GM18867 (cell line): ENCODE measurements around the gene HELZ2.
"Not testable (repeated sequence)": the region's sequence is repeated elsewhere in the genome, so short reads cannot be mapped to it uniquely, and the experiment has no call there.

Source experiments
- ATAC-seq: cut with Tn5 transposase; IDR thresholded peaks from one replicate; pipeline ENCODE4 v1.9.1; 2021; ENCODE audit warnings: mild to moderate bottlenecking, moderate library complexity; ENCODE audit not compliant: unreplicated experiment

The HELZ2 gene

GRCh38 chr20:63565699-63566335 is 8.2 kb downstream of the HELZ2 start:
- no peak for ATAC-seq

- no peak for ATAC-seq
Observed at GRCh38 chr20:63565021-63565698, 8.9 kb downstream of the HELZ2 start.

GRCh38 chr20:63564036-63564810 is 9.8 kb downstream of the HELZ2 start:
- no peak for ATAC-seq

GRCh38 chr20:63563225-63563935 is 10.7 kb downstream of the HELZ2 start:
- ATAC-seq, result no peak

GRCh38 chr20:63562461-63563224 is 11.4 kb downstream of the HELZ2 start:
- peak; percentile 33 for ATAC-seq

GRCh38 chr20:63561624-63562396 is 12.2 kb downstream of the HELZ2 start:
- no peak for ATAC-seq

- ATAC-seq, result no peak
Observed at GRCh38 chr20:63560856-63561609, 13.0 kb downstream of the HELZ2 start.

GRCh38 chr20:63560333-63560805 is 13.7 kb downstream of the HELZ2 start:
- ATAC-seq, result no peak

- ATAC-seq, result not testable (repeated sequence)
Observed at GRCh38 chr20:63559485-63560332, 14.3 kb downstream of the HELZ2 start.

- no peak for ATAC-seq
Observed at GRCh38 chr20:63558804-63559484, 15.1 kb downstream of the HELZ2 start.

- no peak for ATAC-seq
Observed at GRCh38 chr20:63557481-63557891, 16.6 kb downstream of the HELZ2 start.

- ATAC-seq, result no peak
Observed at GRCh38 chr20:63556873-63557478, 17.1 kb downstream of the HELZ2 start.

- ATAC-seq, result no peak
Observed at GRCh38 chr20:63555661-63556381, 18.2 kb downstream of the HELZ2 start.

GRCh38 chr20:63554361-63555278 is 19.4 kb downstream of the HELZ2 start:
- no peak for ATAC-seq

- peak; percentile 25 for ATAC-seq
Observed at GRCh38 chr20:63553933-63554290, 20.1 kb downstream of the HELZ2 start, which contains the start of gene FNDC11. TSS of gene FNDC11 (plus strand) at chr20:63554159. CDS start at chr20:63555664, 1,505 bp downstream.
